SKM-1 treated with dmso at 0.1 percent for 144 hours (cell line): ENCODE data around the gene ZNF789.
"Not testable (repeated sequence)": the region's sequence is repeated elsewhere in the genome, so short reads cannot be mapped to it uniquely, and the experiment has no call there.

Source experiments
- DNase-seq: peaks from one replicate; lab custom pipeline; 2025; ENCODE audit not compliant: unreplicated experiment; lab: John Stamatoyannopoulos, UW

The ZNF789 gene

DNA sequence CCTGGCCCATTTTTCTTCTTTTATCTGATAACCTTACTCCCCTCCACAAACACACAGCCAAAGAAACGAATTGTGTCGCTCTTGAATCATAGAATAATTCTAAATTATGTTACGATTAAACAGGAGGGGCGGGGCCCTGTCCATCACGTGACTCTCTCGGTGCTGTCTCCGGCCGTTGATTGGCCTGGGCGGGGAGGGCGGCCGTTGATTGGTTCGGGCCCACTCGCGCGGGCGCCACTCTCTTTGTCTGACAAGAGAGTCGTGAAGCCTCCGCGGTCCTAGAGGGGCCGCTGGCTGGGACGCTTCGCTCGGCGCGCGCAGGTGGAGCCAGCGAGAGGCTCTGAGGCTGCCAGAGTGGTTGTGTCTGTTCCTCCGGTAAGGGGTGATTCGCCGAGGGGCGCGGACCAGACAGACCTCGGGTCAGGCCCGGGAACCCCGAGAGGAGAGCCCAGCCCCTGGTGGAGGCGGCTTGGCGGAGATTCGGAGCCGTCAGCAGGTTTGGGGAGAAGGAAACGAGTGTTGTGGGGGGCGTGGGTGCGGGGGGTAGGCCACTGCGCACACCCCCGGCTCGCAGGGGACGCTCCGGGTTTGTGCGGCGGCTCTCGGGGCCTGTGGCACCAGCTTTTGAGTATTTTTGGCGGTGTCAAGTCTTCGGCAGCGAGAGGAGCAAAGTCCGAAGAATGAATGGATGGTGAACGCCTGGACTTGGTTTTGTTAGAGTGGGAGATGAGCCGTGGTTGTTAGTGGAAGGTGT is at the start of gene ZNF789:
Gene ZNF789 (plus strand): TSS at position 330 of the 754 bp plus-strand sequence. CDS start 3,567 bp downstream, outside the sequence.
- peak; percentile 93 for DNase-seq

DNA sequence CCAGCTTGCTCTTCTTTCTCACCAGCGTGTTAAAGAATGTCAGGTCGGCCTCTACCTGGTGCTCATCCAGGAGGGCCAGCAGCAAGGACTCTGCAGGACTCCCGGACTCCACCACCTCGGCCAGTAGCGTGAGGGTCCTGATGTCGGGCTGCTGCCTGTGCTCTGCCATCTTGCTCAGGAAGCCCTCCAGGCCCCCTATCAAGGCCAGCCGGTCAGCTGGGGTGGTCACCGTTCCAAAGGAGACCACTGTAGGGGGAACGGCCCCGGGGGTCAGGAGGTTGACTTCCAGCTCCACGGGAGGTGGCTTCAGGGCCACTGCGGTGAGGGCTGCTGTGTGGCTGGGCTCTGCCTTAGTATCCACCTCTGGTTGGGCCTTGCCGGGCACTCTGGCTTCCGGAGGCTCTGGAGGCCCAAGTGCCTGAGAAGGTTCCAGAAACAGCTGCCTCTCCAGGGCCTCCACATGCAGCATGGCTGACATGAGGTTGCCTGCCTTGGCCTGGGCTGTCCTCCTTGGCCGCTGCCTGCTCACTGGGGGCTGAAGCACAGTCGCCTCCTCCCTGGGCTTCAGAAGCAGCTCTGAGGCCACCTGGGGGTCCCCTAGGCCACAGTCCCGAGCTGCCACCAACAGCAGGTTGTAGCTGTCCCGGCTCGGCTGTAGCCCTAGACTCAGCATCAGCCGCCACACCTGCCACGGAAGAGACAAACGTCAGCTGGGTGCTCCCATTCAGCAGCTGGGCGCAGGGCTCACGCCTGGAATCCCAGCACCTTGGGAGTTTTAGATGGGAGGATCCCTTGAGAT is 47.6 kb upstream of the ZNF789 start:
- DNase-seq, result no peak

DNA sequence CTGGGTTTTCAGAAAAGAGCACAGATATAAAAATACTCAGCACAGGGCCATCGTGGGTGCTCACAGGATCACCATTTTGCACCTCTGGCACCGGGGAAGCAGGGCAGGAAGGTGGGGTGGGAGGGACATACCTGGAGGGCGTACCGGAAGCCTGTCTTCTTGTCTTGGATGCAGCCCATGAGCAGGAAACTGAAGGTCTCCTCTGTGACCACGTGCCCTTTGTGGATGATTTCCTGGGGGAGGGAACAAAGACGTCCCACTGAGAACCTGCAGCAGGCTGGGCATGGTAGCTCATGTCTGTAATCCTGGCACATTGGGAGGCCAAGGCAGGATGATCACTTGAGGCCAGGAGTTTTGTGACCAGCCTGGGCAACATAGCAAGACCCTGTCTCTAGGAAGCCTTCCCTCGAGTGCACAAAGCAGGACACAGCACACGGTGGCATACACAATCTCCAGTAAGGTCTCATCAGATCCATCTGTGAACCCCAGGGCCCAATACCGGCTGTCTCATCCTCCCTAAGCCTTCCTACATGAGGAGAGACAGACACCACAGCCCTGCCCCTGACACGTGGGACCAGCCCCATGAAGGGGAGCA is 43.6 kb upstream of the ZNF789 start:
- no peak for DNase-seq

DNA sequence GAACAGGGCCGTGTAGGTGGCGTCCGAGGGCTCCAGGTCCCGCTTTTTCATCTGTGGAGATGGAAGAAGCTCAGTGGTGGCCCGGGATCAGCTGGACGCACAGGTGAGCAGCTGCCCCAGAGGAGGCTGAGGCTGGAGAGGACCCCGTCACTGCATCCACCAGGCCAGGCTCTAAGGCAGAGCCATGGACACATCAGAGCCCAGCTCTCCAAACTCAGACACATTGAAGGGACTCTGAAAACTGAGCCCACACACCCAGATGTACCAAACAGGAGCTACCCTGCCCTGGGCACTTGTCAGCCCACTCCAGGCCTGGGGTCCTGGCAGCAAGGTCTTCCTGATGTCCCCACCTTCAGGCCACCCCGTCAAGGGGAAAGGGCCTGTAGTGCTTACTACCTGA is 42.9 kb upstream of the ZNF789 start:
- DNase-seq, result no peak

DNA sequence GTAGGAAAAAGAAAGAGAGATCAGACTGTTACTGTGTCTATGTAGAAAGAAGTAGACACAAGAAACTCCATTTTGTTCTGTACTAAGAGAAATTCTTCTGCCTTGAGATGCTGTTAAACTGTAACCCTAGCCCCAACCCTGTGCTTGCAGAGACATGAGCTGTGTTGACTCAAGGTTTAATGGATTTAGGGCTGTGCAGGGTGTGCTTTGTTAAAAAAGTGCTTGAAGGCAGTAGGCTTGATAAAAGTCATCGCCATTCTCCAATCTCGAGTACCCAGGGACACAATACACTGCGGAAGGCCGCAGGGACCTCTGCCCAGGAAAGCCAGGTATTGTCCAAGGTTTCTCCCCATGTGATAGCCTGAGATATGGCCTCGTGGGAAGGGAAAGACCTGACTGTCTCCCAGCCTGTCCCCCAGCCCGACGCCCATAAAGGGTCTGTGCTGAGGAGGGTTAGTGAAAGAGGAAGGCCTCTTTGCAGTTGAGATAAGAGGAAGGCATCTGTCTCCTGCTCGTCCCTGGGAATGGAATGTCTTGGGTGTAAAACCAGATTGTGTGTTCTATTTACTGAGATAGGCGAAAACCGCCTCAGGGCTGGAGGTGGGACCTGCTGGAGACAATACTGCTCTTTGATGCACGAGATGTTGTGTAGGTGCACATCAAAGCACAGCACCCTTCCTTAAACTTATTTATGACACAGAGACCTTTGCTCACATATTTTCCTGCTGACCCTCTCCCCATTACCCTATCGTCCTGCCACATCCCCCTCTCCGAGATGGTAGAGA is 40.7 kb upstream of the ZNF789 start:
- DNase-seq, result not testable (repeated sequence)

DNA sequence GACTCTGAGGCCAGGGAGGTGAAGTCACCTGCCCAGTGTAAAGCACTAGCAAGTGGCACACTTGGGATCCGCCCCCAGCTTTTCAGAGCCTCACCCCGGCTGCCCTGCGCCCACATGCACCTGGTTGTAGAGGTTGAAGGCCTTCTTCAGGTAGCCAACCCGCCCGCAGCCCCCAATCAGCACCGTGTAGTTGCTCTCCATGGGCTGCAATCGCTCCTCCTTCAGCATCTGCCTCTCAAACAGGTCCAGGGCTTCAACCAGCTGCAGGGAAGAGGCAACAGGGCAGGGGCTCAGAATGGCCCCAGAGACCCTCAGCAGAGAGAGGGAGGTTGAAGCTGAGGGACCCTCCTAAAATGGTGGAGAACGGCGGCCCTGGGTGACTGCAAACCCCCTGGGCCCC is 39.5 kb upstream of the ZNF789 start:
- DNase-seq, result no peak

DNA sequence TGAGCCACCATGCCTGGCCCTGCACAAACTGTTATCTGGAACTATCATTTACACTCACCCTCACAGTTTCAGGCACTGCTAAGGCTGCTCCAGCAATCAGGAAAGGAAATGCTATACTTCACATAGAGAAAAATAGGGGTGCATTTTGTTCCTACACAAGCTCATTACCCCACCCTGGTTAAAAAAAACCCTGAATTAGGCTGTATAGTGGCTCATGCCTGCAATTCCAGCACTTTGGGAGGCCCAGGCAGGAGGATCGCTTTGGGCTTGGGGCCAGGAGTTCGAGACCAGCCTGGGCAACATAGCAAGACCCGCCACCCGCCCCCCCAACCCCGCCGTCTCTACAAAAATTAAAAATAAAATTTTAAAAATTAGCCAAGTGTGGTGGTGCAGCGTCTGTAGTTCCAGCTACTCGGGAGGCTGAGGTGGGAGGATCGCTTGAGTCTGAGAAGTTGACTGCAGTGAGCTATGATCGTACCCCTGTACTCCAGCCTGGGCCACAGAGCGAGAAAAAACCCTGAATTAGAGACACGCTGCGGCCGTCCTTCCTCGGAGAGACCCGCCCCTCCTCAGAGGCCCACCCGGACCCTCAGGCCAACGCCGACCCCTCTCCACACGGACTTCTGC is 34.6 kb upstream of the ZNF789 start:
- no peak for DNase-seq

DNA sequence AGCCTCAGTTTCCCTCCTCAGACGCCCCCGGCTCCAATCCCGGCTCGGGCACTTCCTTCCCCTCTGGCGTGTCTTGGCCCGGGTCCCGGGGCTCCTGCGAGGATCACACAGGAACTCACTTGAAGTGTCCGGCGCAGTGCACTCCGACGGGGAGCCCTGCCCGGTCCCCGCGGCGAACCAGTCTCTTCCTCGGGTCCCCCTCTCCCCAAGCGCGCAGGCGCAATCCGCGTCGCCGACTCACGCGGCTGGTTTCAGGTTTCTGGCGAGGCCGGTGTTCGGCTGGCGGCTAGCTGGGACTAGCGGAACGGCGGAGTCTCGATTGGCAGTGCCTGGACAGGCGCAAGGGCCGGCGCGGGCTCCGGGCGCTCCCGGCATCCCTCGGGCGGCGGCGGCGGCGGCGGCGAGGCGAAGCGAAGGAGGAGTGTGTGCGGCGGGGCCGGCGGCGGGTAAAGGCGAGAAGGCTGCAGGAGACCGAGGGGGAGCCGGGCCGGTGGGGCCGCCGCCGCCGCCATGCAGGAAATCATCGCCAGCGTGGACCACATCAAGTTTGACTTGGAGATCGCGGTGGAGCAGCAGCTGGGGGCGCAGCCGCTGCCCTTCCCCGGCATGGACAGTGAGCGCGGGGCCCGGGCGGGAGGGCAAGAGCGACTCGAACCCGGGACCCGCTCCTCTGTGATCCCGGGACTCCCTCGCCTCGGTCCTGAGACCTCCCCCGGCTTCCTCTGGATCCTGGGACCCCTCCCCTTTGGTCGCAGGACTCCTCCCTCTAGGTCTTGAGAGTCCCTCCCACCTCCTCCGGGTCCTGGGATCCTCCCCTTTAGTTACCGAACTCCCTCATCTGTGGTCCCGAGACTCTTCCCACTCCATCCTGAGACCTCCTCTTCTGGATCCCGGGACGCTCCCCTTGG is 33.9 kb upstream of the ZNF789 start, which contains the start of the genes CPSF4 and PTCD1:
Gene CPSF4 (plus strand): TSS at position 371 of the 908 bp plus-strand sequence. CDS start 140 bp downstream, at position 511.
Gene PTCD1 (minus strand): TSS at position 226 of the 908 bp plus-strand sequence. CDS start 3,556 bp downstream, outside the sequence.
- peak; percentile 90 for DNase-seq

DNA sequence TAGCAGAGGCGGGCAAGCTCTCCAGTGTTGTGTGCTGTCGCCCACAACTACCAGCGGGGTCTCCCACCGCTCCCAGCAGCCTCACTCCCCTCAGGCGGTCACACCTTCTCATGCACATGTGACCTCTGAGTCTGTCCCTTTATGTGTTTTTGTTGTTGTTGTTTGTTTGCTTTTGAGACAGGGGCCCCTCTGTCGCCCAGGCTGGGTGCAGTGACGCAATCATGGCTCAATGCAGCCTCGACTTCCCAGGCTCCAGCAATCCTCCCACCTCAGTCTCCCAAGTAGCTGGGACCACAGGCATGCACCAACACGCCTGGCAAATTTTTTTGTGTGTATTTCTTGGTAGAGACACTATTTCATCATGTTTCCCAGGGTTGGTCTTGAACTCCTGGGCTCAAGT is 32.5 kb upstream of the ZNF789 start:
- DNase-seq, result no peak

DNA sequence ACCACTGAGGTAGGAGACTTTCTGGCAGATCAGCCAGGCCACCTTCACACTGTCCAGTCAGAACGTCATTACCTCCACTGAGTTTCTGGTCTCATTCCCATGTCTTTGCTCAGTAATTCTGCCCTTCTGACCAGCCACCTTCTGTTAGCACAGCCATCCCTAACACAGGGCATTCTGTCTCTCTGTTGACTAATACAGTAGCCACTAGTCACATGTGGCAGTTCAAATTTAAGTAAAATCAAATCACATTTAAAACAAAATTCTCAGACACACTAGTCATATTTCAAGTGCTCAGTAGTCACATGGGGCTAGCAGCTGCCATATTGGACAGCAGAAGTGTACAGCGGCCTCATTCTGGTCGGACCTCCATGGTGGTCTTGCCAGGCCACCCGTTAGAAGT is 26.6 kb upstream of the ZNF789 start:
- no peak for DNase-seq

DNA sequence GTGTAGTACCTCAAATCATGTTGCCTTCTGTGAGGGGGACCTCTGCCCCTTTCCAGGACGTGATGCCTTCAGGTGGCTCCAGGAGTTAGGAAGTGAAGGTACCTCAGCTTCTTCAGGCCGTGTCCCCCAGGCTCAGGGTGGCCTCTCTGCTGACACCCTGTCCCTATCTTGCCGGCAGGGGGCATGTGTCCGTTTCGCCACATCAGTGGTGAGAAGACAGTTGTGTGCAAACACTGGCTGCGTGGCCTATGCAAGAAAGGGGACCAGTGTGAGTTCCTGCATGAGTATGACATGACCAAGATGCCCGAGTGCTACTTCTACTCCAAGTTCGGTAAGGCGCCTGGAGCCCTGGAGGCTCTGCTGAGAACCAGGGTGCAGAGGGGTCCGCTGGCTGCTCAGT is 24.7 kb upstream of the ZNF789 start:
- DNase-seq, result peak; percentile 24

DNA sequence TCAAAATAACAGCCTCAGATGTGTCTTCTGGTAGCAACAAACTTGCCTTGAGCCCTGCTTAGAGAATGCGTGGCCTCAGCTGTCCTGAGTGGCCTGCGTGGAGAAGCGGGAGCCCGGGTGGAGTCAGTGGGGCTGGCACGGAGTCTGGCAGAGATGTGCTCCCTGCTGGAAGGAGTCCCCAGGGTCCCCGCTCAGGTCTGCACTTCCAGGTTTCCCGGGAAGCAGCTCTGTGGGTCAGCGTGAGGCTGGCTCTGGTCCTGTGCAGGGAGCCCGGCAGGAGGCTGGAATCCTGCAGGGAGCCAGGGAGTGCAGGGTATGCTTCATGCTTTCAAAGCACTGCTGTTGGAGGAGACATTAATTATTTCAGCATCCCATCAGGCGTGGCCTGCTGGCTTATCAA is 23.8 kb upstream of the ZNF789 start:
- no peak for DNase-seq

DNA sequence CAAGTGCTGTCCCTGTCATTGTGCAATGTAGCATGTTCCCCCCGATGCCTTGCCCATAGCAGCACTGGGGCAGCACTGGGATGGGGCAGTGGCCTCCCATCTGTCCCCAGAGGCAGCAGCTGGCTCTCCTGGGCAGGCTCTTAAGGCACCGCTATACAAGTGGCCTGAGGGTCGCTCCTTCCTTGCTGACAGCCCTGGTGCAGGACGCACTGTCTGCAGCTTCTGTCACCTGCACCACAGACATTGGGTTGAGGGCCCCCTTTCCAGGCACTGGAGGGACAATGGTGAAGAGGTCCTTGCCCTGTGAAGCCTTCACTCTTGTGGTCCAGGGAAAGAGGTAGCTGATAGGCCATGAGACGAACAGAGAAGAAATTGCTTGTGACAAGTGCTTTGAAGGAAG is 23.4 kb upstream of the ZNF789 start:
- DNase-seq, result peak; percentile 68

DNA sequence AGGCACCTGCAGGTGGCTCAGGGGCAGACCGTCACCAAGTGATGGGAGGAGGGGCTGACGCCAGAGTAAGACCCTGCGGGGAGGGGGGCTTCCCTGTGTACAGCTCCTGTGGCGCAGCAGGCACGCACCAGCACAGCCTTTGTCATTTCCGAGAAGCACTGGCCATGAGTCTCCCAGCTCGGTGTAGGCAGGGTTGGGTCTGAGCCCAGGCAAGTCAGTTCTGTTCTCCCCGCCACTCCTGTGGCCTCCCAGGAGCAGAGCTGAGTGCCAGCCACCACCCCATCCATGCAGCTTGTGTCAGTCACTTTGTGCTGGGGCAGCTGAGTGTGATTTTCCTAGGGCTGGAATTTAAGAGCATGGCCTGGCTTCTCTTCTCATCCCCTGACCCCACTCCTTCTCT is 20.8 kb upstream of the ZNF789 start:
- no peak for DNase-seq

DNA sequence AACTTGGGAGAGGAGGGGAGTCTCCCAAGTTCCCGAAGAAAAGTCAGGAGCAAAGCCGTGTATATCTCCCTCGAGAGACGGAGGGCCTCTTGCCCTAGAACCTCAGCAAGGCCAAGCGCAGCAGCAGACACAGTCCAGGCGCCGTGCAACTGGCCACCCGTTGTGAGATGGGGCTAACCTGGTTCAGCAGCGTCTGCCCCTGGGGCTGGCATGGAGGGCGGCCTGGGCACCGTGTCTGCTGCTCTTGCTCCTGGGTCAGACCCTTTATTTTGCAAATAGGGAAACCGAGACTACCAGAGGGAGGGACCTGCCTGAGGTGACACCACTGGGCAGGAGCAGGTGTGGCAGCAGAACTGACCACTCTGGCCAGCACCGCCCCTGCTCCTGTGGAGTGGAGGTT is 20.1 kb upstream of the ZNF789 start:
- DNase-seq, result no peak

DNA sequence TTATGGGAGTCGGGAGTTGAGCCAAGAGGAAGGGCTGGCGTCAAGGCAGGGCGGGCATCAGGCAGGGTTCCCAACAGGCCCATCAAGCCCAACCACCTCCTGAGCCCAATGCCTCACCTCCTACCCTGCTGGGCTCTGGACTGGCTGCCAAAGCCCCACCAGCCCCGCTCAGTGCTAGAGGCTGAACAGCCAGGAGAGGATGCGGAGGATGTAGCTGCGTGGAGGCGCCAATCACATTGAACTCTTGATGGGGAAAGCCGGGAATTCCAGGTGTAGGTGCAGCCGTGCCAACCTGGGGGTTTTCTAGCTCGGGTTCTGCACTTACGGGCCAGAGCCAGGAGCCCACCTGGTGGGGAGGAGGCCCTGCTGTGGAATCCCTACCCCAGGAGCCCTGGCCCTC is 19.6 kb upstream of the ZNF789 start:
- no peak for DNase-seq

DNA sequence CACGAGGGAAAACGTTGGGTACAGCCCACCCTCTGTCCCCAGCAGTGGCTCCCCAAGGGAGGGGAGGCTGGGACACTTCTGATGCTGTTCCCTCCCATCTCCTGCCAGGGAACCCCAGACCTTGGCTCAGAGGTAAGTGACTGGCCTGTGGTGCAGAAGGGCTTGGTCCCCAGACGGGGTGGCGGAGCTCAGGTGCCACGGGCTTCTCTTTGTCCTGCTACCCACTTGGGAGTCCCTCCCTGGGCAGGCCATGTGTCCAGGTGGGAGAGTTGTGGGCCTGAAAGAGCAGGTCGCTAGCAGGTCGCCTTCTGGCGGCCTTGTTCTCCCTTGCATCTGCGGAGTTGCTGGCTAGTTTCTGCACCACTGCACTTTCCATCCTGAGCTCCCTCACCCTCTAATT is 16.8 kb upstream of the ZNF789 start:
- DNase-seq, result no peak

DNA sequence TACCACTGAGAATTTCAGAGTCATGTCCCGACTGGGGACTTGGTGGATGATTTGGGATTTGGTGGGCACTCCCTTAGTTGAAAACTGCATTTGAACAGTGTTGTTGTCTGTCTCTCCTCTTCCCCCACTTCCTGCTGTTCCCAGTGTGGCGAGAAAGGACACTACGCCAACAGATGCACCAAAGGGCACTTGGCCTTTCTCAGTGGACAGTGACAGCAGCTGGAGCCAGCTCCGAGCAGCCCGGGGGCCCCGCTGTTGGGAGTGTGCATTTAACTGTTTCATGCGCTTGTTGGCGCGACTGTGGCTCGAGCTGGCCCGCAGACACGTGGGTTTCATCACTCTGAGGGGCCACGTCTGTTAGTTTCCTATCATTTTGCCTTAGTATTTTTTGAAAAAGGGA is 16.4 kb upstream of the ZNF789 start:
- no peak for DNase-seq

DNA sequence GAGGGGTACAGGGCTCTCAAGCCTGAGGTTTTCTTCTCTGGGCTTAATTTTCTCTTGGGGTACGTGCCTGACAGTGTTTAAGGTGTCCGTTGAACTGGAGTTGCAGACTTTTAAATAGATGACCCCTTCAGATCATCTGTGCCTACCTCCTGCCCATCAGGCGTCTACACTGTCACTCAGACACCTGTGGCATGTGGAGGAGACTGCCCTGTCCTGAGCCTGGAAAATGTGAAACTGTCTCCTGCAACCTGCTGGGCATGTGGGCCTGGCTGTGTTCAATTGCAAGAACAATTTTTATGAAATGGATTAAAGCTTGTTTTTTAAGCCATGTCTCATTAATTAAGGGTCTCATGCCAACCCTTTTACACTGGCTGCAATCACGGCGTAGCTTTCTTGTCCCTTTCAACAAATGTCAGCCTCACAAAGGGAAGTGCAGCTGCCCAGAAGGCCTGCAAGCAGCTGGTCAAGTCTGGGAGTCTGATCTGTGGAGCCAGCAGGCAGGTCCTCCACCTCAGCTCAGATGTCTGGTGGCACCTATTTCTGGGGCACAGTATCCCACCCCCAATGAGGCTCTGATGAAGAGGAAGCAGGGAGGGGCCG is 15.5 kb upstream of the ZNF789 start:
- DNase-seq, result no peak
